ENCODE data around the gene NACC2.
"Not testable (repeated sequence)": the region's sequence is repeated elsewhere in the genome, so short reads cannot be mapped to it uniquely, and the experiment has no call there.

The NACC2 gene

GRCh38 chr9:136050266-136050700 lies 44.8 kb downstream of the NACC2 start:
- Mint-ChIP-seq H3K27ac (no peak overlapping the region), H3K4me1 (ENCODE audit: low read depth) (peaks cover 12% of the 10 kb centered on the region), H3K36me3 (ENCODE audit: low read depth) (peaks cover 4% of the 10 kb centered on the region), H3K4me3 (no peak overlapping the region), H3K9me3 (no peaks in the 10 kb centered on the region), H3K27me3 (peaks cover 5% of the 10 kb centered on the region)
- no peak for DNase-seq

DNA sequence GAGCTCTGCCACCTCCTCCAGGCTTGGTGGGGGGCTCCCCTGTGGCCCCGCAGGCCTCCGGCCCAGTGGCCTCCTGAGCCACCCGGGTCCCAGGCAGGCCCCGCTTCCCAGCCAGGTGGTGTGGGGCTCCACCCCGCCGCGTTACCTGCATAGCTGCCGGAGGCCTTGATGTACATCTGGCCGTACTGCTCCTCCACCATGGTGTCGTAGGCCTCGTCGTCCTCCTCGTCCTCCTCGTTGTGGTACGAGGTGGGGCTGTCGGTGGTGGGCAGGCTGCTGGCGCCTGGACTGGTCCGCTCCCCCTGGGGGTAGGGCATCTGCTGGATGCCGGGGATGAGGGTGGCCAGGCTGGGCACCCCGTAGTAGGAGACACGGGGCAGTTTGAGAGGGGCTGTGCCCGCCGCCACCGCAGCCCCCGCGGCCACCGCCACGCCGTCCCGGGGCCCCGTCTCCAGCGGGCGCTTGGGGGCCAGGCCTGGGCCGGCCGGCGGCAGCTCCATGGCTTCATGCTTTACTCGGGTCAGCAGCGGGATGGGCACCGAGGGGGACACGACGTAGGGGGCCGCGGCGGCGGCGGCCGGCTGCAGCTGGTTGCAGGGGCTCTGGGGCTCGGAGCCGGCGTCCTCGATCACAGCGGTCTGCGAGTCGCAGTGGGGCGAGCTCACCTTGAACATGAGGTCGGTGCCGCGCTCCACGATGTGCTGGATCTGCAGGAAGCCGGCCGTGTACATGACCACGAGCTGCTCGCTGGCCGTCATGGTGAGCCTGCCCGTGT lies 45.4 kb downstream of the NACC2 start:
- no peak overlapping the region for H3K27ac Mint-ChIP-seq
- DNase-seq: no peak
- no peaks in the 10 kb centered on the region for H3K9me3 Mint-ChIP-seq
- peaks cover 4% of the 10 kb centered on the region for H3K27me3 Mint-ChIP-seq
- H3K4me1 Mint-ChIP-seq (ENCODE audit: low read depth): peaks cover 12% of the 10 kb centered on the region
- peaks cover 4% of the 10 kb centered on the region for H3K36me3 Mint-ChIP-seq (ENCODE audit: low read depth)
- no peak overlapping the region for H3K4me3 Mint-ChIP-seq

- H3K9me3 Mint-ChIP-seq: no peaks in the 10 kb centered on the region
- peaks cover 4% of the 10 kb centered on the region for H3K27me3 Mint-ChIP-seq
Observed at GRCh38 chr9:136048560-136049411, 46.3 kb downstream of the NACC2 start.

DNA sequence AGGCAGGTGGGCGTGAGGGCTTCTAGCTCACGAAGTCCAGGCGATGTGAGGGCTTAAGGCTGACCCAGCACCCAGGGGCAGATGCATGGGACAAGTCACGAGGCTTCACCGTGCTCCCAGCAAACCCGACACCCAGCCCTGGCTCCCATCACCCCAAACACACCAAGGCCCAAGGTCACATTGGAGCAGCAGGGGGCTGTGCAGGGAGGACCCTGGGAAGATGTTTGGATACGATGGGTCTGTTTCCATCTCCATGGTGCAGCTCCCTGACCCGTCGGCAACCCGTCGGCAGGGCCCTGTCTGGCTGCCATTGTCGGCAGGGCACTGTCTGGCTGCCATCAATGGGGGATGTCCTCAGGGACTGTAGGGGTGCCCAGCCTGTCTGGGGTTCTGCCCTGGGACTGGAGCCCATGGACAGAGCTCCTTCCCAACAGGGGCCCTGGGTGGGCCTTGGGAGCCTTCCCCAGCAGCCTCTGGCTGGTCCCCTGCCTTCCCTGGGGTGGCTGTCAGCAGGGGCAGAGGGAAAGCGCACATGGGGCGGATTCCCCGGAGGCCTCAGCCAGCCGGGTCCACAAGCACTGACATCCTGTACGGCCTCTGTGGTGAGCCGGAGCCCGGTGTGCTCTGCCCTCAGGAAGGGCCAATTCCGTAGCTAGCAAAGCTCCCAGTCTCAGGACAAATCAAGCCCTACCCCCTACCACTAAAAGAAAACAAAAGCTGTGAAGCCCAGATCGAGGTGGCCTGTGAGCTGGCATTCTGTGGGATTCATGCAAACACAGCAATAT lies 47.1 kb downstream of the NACC2 start:
- H3K4me1 Mint-ChIP-seq (ENCODE audit: low read depth): peaks cover 6% of the 10 kb centered on the region
- peaks cover 4% of the 10 kb centered on the region for H3K36me3 Mint-ChIP-seq (ENCODE audit: low read depth)
- H3K27ac Mint-ChIP-seq: no peak overlapping the region
- no peak overlapping the region for H3K4me3 Mint-ChIP-seq
- peaks cover 4% of the 10 kb centered on the region for H3K27me3 Mint-ChIP-seq
- no peak for DNase-seq
- no peaks in the 10 kb centered on the region for H3K9me3 Mint-ChIP-seq

More at GRCh38 chr9:136048560-136049411, 46.3 kb downstream of the NACC2 start:
- DNase-seq: no peak
- Mint-ChIP-seq H3K36me3 (ENCODE audit: low read depth) (peaks cover 4% of the 10 kb centered on the region), H3K4me3 (no peak overlapping the region), H3K4me1 (ENCODE audit: low read depth) (peaks cover 10% of the 10 kb centered on the region), H3K27ac (no peak overlapping the region)

GRCh38 chr9:136047076-136047774 lies 47.9 kb downstream of the NACC2 start:
- peaks cover 4% of the 10 kb centered on the region for H3K36me3 Mint-ChIP-seq (ENCODE audit: low read depth)
- H3K27ac Mint-ChIP-seq: no peak overlapping the region
- no peak overlapping the region for H3K4me3 Mint-ChIP-seq
- H3K27me3 Mint-ChIP-seq: peaks cover 4% of the 10 kb centered on the region
- no peak for DNase-seq
- H3K9me3 Mint-ChIP-seq: no peaks in the 10 kb centered on the region
- peaks cover 6% of the 10 kb centered on the region for H3K4me1 Mint-ChIP-seq (ENCODE audit: low read depth)

DNA sequence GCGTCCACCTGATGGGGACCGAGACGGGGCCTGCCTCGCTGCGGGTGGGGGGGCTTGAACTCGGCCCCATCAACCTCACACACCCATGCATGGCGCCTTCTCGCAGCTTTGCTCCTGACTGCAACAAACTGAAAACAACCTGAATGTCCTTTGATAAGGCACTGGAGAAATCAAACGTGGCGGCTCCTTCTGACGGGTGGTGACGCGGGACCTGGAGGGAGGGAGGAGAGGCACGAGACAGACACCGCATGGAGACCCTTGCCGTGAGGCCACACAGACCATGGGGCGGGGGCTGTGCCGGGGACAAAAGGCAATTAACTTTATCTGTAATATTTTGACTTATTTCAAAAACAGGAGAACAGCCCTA lies 48.6 kb downstream of the NACC2 start:
- H3K27me3 Mint-ChIP-seq: no peaks in the 10 kb centered on the region
- DNase-seq: no peak
- no peaks in the 10 kb centered on the region for H3K9me3 Mint-ChIP-seq
- peaks cover 4% of the 10 kb centered on the region for H3K36me3 Mint-ChIP-seq (ENCODE audit: low read depth)
- no peak overlapping the region for H3K4me3 Mint-ChIP-seq
- peaks cover 2% of the 10 kb centered on the region for H3K4me1 Mint-ChIP-seq (ENCODE audit: low read depth)
- no peak overlapping the region for H3K27ac Mint-ChIP-seq

DNA sequence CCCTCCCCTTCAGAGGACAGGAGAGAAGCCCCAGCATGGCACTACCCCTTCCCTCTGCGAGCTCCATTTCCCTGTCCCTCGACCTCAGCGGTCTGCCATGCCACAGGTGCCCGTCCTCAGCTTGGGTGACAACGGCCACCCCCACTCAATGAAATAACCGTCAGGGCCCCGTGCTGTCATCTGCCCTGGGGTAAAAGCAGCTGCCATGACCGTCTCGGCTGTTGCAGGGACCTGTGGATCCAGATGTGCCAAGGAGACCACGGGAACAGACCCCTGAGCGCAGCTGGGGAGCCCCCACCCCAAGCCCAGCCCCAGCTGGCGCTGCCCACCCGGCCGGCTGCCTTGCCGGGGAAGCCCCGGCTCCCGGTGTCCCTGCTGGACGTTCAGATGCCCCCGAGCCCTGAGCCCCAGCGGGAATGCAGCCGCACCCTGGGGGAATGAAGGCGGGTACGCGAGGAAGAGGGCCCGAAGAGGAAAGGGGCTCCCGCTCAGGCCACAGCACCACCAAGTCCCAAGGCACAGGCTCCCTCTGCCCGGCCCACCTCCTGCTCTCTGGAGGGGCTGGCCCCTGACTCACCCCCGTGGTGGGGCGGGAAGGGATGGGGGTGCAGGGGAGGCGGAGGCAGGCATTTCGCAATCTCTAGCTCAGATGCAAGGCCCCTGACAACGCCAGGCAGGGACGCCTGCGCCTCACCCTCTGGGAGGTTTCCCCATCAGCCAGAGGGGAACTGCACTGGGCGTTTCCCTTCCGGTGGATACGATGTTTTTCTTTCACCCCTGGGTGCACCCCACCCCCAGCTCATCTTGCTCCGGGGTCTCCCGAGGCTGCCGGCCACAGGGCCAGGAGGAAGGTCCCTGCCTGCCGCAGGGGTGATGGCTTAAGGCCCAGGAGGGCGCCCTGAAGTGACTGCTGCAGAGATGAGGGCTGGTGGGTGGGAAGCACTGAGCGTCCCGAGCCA lies 49.2 kb downstream of the NACC2 start:
- no peak for DNase-seq
- no peak overlapping the region for H3K27ac Mint-ChIP-seq
- peaks cover 2% of the 10 kb centered on the region for H3K4me1 Mint-ChIP-seq (ENCODE audit: low read depth)
- H3K27me3 Mint-ChIP-seq: no peaks in the 10 kb centered on the region
- peaks cover 4% of the 10 kb centered on the region for H3K36me3 Mint-ChIP-seq (ENCODE audit: low read depth)
- no peaks in the 10 kb centered on the region for H3K9me3 Mint-ChIP-seq
- no peak overlapping the region for H3K4me3 Mint-ChIP-seq

DNA sequence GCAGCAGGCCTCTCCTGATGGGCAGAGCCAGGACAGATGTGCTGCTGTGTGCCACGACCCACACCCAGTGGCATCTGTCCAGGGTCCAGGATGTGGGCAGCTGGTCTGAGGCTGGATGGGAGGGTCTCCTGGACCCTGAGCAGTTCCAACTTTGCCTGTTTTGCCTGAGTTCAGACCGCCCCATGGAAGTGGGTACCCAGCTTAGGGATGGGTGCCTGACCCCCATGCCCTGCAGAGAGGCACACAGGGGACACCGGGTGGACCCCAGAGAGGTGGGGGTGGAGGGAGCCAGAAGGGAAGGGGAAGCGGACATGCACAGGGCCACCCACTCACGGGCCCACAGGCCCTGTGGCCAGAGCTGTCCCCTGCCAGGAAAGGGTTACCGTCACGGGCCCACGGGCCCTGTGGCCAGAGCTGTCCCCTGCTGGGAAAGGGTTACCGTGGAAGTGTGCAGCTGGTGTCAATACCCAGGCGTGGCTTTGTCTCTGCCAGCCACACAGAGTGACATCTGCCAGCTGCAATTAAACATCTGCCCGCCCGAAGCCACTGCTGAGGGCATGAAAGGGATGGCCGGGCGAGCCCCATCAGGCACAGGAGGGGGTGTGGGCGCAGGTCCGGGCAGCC lies 50.0 kb downstream of the NACC2 start:
- Mint-ChIP-seq H3K27me3 (no peaks in the 10 kb centered on the region), H3K9me3 (no peaks in the 10 kb centered on the region), H3K36me3 (ENCODE audit: low read depth) (peaks cover 4% of the 10 kb centered on the region), H3K4me3 (no peak overlapping the region), H3K27ac (no peak overlapping the region), H3K4me1 (ENCODE audit: low read depth) (peaks cover 2% of the 10 kb centered on the region)
- no peak for DNase-seq

GRCh38 chr9:136044207-136044970 lies 50.7 kb downstream of the NACC2 start:
- H3K36me3 Mint-ChIP-seq (ENCODE audit: low read depth): peaks cover 9% of the 10 kb centered on the region
- H3K27me3 Mint-ChIP-seq: no peaks in the 10 kb centered on the region
- no peak overlapping the region for H3K4me3 Mint-ChIP-seq
- H3K27ac Mint-ChIP-seq: no peak overlapping the region
- peaks cover 2% of the 10 kb centered on the region for H3K4me1 Mint-ChIP-seq (ENCODE audit: low read depth)
- no peak for DNase-seq
- H3K9me3 Mint-ChIP-seq: peaks cover 5% of the 10 kb centered on the region

DNA sequence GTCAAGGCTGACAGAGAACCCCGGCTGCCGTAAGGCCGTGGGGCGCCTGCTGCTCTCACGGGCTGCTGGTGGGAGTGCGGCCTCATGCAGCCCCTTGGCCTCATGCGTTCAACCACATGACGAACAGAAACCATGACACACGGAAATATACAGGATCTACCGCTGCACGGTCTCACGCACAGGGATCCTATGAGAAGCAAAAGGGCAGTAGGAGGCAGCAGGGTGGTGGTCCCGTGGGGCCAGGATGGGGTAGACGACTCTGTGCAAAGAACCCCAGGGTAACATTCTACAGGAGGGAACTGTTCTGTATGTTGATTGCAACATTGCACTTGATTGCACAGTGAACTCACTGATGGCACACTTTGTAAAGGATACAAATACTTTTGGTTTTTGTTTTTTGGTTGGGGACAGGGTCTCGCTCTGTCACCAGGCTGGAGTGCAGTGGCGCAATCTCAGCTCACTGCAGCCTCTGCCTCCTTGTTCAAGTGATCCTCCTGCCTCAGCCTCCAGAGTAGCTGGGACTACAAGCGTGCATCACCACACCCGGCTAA lies 51.6 kb downstream of the NACC2 start:
- H3K27me3 Mint-ChIP-seq: no peaks in the 10 kb centered on the region
- no peak overlapping the region for H3K27ac Mint-ChIP-seq
- peaks cover 2% of the 10 kb centered on the region for H3K4me1 Mint-ChIP-seq (ENCODE audit: low read depth)
- DNase-seq: no peak
- peaks cover 13% of the 10 kb centered on the region for H3K36me3 Mint-ChIP-seq (ENCODE audit: low read depth)
- no peak overlapping the region for H3K4me3 Mint-ChIP-seq
- H3K9me3 Mint-ChIP-seq: peaks cover 12% of the 10 kb centered on the region

GRCh38 chr9:136042541-136042940 lies 52.5 kb downstream of the NACC2 start:
- peaks cover 19% of the 10 kb centered on the region for H3K36me3 Mint-ChIP-seq (ENCODE audit: low read depth)
- H3K4me1 Mint-ChIP-seq (ENCODE audit: low read depth): peaks cover 2% of the 10 kb centered on the region
- peaks cover 17% of the 10 kb centered on the region for H3K9me3 Mint-ChIP-seq
- H3K27me3 Mint-ChIP-seq: no peaks in the 10 kb centered on the region
- H3K4me3 Mint-ChIP-seq: no peak overlapping the region
- no peak overlapping the region for H3K27ac Mint-ChIP-seq
- DNase-seq: no peak

DNA sequence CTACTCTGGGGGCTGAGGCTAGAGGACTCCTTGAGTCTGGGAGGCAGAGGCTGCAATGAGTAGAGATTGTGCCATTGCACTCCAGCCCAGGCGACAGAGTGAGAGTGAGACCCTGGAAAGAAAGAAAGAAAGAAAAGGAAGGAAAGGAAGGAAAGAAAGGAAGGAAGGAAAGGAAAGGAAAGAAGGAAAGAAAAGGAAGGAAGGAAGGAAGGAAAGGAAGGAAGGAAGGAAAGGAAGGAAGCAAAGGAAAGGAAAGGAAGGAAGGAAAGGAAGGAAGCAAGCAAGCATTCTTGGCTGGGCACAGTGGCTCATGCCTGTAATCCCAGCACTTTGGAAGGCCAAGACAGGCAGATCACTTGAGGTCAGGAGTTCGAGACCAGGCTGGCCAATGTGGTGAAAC lies 54.2 kb downstream of the NACC2 start:
- not testable (repeated sequence) for DNase-seq; H3K4me1 Mint-ChIP-seq (ENCODE audit: low read depth); H3K27ac Mint-ChIP-seq; H3K27me3 Mint-ChIP-seq; H3K4me3 Mint-ChIP-seq
- H3K36me3 Mint-ChIP-seq (ENCODE audit: low read depth): peaks cover 27% of the 10 kb centered on the region
- peaks cover 24% of the 10 kb centered on the region for H3K9me3 Mint-ChIP-seq

Data from activated T-cell treated with anti-CD3 and anti-CD28 coated beads, Interleukin-2, amount 50 U/mL, for 24 hours (primary cell).